Gastroesophageal sphincter (tissue), 4 donors: Measurements from ENCODE around the gene IRAK2. TPM values are rescaled to one million over a fixed set of nuclear protein-coding genes. Genes with fewer than 3 reads are reported as not detected.

Experiments used
- ATAC-seq: fragments of 150-250 bp; one replicate; pipeline ENCODE4 v1.9.1; 2016; ENCODE audit warnings: mild to moderate bottlenecking, moderate library complexity
- H3K27ac ChIP-seq, 4 donors: fragments of 200-600 bp; sonication (generic) in 3 of 4; 1 replicate in 3 of 4; 2 replicates in 1 of 4; pipeline ENCODE4 v1.5.1; 2016 to 2019
- H3K27me3 ChIP-seq: fragments of 200-600 bp; sonication (generic); one replicate; pipeline ENCODE4 v1.5.1; 2019
- H3K36me3 ChIP-seq, 2 donors: fragments of 200-600 bp; sonication (generic); one replicate each; pipeline ENCODE4 v1.5.1; 2019; ENCODE audit warnings: control low read depth in 1 of 2
- H3K4me1 ChIP-seq, 3 donors: fragments of 200-600 bp; sonication (generic); 1 replicate in 2 of 3; 2 replicates in 1 of 3; pipeline ENCODE4 v1.5.1; 2016 to 2019; ENCODE audit warnings: control low read depth in 2 of 3
- H3K4me3 ChIP-seq, 2 donors: fragments of 200-600 bp; sonication (generic); one replicate each; pipeline ENCODE4 v1.5.1; 2019; ENCODE audit warnings: mild to moderate bottlenecking in 1 of 2, moderate library complexity in 1 of 2
- H3K9me3 ChIP-seq, 3 donors: fragments of 200-600 bp; sonication (generic); one replicate each; pipeline ENCODE4 v1.5.1; 2017 to 2019; ENCODE audit warnings: control low read depth in 2 of 3
- EP300 ChIP-seq: sonication (generic); formaldehyde crosslinking; IDR thresholded peaks from one replicate; pipeline ENCODE4 v1.6.1; 2017; ENCODE audit warnings: antibody characterized with exemption, mild to moderate bottlenecking
- POLR2A ChIP-seq, 2 donors: fragments of 450-650 bp; IDR thresholded peaks; one replicate each; pipeline ENCODE4 v1.6.1; 2017; ENCODE audit warnings: antibody characterized with exemption in 2 of 2, mild to moderate bottlenecking in 2 of 2, moderate library complexity in 1 of 2
- POLR2AphosphoS5 ChIP-seq: sonication (generic); formaldehyde crosslinking; IDR thresholded peaks from one replicate; pipeline ENCODE4 v1.6.1; 2017; ENCODE audit warnings: antibody characterized with exemption
- WGBS, 2 donors: methylation state at CpG; one replicate each; pipeline ENCODE4 v1.1.5; 2018; ENCODE audit warnings: low coverage in 1 of 2; 5-methylcytosine and 5-hydroxymethylcytosine counted together
- total RNA-seq, 4 donors: library from RNA; depleted of rRNA; stranded (reverse); fragments of >200 nt; gene quantifications; one replicate each; pipeline ENCODE4 v1.1.0, GENCODE V29; 2016
- TF ChIP-seq, protein P1 (sequence below), 4 experiments: fragments of 200-600 bp in 2 of 4; fragments of 450-650 bp in 2 of 4; sonication (generic) in 1 of 4; IDR thresholded peaks; one replicate each; pipeline ENCODE4 v1.5.1; 2017 to 2019; ENCODE audit warnings: antibody characterized with exemption in 4 of 4, mild to moderate bottlenecking in 2 of 4, moderate library complexity in 2 of 4

The IRAK2 gene
- total RNA-seq, 4 donors from 2014 or later = 2.2 to 4.4 (median 3.3) TPM

DNA sequence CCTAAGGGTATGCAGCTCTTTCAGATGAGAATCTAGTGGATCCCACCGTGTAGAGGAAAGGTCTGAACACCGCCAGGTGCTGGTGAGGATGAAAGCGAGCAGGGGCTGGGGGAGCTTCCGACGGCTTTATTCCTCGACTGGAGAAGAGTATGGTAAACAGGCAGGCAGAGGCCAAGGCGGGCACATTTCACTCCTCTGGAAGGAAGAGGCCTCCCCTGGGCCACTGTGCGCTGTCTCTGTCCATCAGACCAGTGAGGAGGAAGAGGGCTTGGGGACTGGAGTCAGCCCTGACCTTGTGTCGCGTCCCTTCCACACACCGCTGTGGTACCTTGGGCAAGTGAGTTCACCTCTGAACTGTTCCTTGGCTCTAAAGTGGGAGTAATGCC, 123.8 kb downstream of the IRAK2 start:
- Histone ChIP-seq H3K27me3 (no peaks in the 10 kb centered on the region), H3K36me3 (peaks cover 0 to 66% of the 10 kb centered on the region in 2 donors), H3K9me3 (no peaks in the 10 kb centered on the region), H3K4me3 (no peak overlapping the region), H3K27ac (no peak overlapping the region), H3K4me1 (no peaks in the 10 kb centered on the region)
- WGBS, 2 donors = 100% methylated on average over 1 of the region's 11 CpGs; no CpG with 5 or more reads in 1 of the 2 donors
- ATAC-seq = no peak
- TF ChIP-seq, protein P1, sequence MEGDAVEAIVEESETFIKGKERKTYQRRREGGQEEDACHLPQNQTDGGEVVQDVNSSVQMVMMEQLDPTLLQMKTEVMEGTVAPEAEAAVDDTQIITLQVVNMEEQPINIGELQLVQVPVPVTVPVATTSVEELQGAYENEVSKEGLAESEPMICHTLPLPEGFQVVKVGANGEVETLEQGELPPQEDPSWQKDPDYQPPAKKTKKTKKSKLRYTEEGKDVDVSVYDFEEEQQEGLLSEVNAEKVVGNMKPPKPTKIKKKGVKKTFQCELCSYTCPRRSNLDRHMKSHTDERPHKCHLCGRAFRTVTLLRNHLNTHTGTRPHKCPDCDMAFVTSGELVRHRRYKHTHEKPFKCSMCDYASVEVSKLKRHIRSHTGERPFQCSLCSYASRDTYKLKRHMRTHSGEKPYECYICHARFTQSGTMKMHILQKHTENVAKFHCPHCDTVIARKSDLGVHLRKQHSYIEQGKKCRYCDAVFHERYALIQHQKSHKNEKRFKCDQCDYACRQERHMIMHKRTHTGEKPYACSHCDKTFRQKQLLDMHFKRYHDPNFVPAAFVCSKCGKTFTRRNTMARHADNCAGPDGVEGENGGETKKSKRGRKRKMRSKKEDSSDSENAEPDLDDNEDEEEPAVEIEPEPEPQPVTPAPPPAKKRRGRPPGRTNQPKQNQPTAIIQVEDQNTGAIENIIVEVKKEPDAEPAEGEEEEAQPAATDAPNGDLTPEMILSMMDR (IDR thresholded peaks at IDR 0.05) = no peak
- TF ChIP-seq POLR2A (IDR thresholded peaks at IDR 0.05) = no peak
- no peak for TF ChIP-seq POLR2AphosphoS5
- TF ChIP-seq EP300 = no peak

DNA sequence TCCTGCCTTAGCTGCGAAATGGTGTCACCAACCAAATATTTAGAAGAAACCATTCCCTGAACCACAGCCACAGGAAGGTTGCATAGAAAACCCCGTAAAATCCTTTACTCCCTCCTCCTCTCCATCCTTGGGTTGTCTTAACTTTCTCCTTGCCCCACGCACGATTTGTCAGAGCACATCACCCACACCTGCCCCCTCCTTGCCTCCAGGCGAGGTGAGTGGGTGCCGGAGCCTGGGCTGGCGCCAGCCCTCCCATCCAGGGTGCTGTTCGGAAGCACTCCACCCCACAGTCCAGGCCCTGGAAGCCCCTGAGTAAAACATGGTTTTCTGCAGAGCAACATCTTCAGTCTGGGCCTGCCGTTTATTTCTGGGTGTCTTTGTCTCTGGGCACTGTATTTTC, 124.4 kb downstream of the IRAK2 start:
- 75 to 91% methylated on average over 6 to 8 of the region's 9 CpGs for WGBS, 2 donors
- Histone ChIP-seq H3K36me3 (peaks cover 0 to 66% of the 10 kb centered on the region in 2 donors), H3K9me3 (no peaks in the 10 kb centered on the region), H3K4me3 (no peak overlapping the region), H3K27me3 (no peaks in the 10 kb centered on the region), H3K4me1 (no peaks in the 10 kb centered on the region), H3K27ac (no peak overlapping the region)
- TF ChIP-seq POLR2A (IDR thresholded peaks at IDR 0.05) (no peak), POLR2AphosphoS5 (no peak), EP300 (no peak)
- TF ChIP-seq, protein P1 (IDR thresholded peaks at IDR 0.05) = no peak
- no peak for ATAC-seq

DNA sequence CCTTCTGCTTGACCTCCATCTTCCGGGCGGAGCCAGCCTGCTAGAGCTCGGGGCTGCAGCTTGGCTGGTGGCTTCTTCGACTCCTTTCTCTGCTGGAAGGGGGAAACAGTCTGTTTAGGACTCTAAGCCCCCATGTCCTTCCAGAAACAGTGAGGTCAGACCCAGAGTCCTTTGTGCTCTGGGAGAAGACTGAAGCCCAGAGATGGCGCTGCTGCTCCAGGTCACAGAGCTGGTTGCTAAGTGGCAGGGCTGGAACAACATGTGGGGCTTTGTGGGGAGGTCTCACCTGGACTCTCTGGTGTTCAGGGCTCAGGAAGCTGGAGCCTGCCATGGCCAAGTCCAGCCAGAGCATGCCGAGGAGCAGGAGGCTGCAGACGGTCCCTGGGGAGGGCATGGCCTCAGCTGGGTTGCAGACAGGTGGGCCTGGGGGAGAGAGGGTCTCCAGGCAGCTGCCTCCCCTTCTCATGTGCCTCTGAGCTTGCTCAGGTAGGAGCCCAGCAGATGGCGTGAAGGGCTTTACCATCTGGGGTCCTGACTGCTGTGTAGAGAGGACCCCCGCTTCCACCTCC, 125.2 kb downstream of the IRAK2 start:
- Histone ChIP-seq H3K4me1 (no peaks in the 10 kb centered on the region), H3K27ac (no peak overlapping the region), H3K36me3 (peaks cover 0 to 69% of the 10 kb centered on the region in 2 donors), H3K27me3 (no peaks in the 10 kb centered on the region), H3K9me3 (no peaks in the 10 kb centered on the region), H3K4me3 (no peak overlapping the region)
- 69 to 100% methylated on average over 1 to 2 of the region's 9 CpGs for WGBS, 2 donors
- ATAC-seq = no peak
- TF ChIP-seq POLR2A (IDR thresholded peaks at IDR 0.05) = no peak
- no peak for TF ChIP-seq EP300
- TF ChIP-seq, protein P1 (IDR thresholded peaks at IDR 0.05) = no peak
- TF ChIP-seq POLR2AphosphoS5 = no peak

DNA sequence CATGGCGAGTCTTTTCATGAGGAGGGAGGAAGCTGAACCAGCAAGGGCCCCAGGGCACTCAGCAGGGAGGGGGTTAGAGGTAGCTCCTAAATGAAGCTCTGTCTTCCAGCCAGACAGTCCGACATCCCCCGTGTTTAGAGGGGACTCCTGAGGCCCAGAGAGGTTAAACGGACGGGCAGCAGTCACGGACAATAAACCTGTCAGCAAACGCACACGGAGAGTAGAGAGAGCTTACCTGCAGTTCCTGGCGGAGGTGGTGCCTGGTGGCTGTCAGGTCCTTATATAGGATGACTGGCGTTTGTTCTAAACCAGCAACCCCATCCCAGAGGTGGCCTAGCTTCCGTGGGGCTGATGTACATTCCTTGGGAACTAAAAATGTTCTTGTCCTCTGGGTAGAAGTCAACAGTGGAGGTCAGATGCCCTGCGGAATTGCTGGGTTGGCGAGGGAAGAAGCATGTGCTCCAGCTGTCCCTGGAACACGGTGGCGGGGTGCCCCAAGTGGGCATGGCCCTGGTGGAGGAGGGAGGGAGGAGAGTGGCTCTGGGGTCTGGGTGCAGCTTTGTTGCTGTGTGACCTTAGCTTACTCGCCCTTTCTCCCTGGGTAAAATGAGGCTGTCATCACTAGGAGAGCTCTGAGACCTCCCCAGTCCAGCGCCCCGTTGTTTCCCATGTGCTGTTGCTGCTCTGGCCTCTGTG, 125.9 kb downstream of the IRAK2 start:
- TF ChIP-seq POLR2A (IDR thresholded peaks at IDR 0.05) (no peak), POLR2AphosphoS5 (no peak), EP300 (no peak)
- no peaks in the 10 kb centered on the region for H3K27me3 ChIP-seq
- H3K4me3 ChIP-seq = no peak overlapping the region
- H3K9me3 ChIP-seq = no peaks in the 10 kb centered on the region
- 76 to 77% methylated on average over 7 to 10 of the region's 18 CpGs for WGBS, 2 donors
- H3K4me1 ChIP-seq = no peaks in the 10 kb centered on the region
- no peak for ATAC-seq
- no peak overlapping the region for H3K27ac ChIP-seq
- H3K36me3 ChIP-seq = peaks cover 0 to 70% of the 10 kb centered on the region in 2 donors

DNA sequence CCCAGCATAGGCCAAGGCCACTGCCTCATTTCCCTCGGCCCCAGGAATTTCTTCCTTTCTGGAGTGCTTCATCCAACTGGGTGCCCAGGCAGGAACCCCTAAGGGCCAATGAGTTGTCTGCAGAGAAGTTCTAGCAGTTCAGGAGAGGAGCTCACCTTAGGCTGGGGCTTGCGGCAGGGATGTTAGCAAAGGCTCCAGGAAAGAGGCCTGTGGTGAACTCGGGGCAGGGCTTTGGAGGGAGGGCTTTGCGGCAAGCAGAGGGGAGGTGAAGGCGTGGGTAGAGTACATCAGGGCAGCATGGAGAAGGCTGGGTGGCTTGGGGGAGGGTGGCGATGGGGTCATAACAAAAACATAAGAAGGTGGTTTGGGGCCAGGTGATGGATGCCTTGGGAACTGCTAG, 126.9 kb downstream of the IRAK2 start:
- H3K36me3 ChIP-seq = peaks cover 0 to 70% of the 10 kb centered on the region in 2 donors
- WGBS, 2 donors = 90 to 100% methylated on average over 1 to 5 of the region's 6 CpGs

More for the DNA sequence above, 126.9 kb downstream of the IRAK2 start:
- TF ChIP-seq, protein P1 (IDR thresholded peaks at IDR 0.05) = no peak
- TF ChIP-seq EP300 (no peak), POLR2A (IDR thresholded peaks at IDR 0.05) (no peak), POLR2AphosphoS5 (no peak)
- H3K27ac ChIP-seq = no peak overlapping the region
- ATAC-seq = no peak
- H3K4me3 ChIP-seq = no peak overlapping the region
- H3K9me3 ChIP-seq = no peaks in the 10 kb centered on the region
- no peaks in the 10 kb centered on the region for H3K27me3 ChIP-seq
- H3K4me1 ChIP-seq = no peaks in the 10 kb centered on the region
